GM18526 (cell line): ENCODE data around the gene FKBP11.

Experiments
- POLR2A ChIP-seq: IDR thresholded peaks from 3 replicates; pipeline ENCODE4 v1.6.1; 2011; ENCODE audit not compliant: insufficient read length; ENCODE audit errors: extremely low read depth

Gene FKBP11

GRCh38 chr12:48894271-48894670 is 31.0 kb downstream of the FKBP11 start:
- no peak for TF ChIP-seq POLR2A

DNA sequence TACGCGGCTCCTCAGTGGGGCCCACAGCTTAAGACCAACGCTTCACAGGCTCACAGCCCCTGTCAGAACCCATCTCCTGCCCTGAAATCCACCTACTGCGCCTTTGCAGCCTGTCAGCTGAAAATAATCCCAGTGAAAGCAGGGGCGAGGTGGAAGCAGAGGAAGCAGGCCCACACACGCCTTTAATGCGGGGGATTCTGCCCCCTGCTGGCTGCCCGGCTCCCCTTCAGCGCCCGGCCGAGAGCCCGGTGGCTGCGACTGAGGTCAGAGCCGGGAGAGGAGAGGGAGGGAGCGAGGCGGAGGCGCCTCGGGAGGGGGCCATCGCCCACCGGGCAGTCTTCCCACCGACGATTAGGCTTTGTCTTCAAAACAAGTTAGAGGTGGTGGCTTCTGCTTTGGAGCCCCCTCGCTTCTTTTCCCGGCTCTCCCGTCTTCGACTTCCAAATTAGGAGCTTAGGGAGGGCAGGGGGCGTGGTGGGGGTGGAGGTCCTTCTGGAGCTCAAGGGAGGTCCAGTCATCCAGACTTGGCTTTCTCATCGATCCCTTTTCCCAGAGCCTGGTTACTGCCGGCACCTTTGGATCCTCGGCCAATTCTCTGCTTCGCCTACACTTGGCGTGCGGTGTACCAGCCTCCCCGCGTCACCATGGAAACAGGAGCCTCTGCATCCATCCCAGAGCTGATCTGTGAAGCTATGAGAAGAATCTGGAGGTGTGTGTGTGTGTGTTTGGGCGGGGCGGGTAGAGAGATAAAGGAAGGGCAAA is 34.5 kb downstream of the FKBP11 start:
- no peak for TF ChIP-seq POLR2A

GRCh38 chr12:48889679-48890078 is 35.6 kb downstream of the FKBP11 start:
- TF ChIP-seq POLR2A, result no peak

GRCh38 chr12:48883305-48884161 is 41.8 kb downstream of the FKBP11 start:
- TF ChIP-seq POLR2A, result no peak

DNA sequence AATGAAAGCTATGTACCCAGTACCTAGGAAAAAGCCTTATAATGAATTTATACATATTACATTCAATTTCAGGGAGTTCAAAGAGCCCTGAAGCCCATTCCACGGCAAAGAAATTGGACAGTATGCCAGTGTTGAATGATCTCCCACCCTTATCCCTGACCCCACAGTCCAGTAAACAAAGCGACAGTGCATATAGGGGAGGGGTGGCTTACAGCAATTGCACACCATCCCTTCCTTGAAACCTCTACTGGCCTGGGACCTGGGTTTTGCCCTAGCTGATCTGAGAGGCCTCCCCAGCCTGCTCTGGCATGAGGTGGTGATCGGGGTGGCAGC is 42.4 kb downstream of the FKBP11 start:
- no peak for TF ChIP-seq POLR2A

GRCh38 chr12:48882315-48882687 is 43.0 kb downstream of the FKBP11 start:
- no peak for TF ChIP-seq POLR2A

DNA sequence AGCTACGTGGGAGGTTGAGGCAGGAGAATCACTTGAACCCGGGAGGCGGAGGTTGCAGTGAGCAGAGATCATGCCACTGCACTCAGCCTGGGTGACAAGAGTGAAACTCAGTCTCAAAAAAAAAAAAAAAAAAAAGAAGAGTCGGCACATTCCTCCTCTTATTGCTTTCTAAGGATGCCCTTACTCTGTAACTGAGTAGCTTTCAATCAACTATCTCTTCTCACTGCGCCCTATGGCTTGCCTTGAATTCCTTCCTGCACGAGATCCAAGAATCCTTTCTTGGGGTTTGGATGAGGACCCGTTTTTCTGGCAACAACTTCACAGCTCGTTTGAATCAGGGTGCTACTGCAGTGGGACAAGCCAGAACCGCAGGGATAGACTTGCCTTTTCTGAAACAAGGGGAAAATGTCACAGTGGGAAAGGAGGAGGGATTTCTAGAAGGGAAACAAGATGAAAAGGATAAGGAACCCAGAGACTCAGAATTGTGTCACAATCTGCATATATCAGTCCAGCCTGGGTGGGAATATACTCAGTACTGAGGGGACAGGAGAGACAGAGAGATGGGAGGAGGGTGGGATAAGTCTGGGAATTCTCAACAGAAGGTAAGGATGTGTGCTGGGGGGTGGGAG is 43.5 kb downstream of the FKBP11 start:
- TF ChIP-seq POLR2A, result no peak

GRCh38 chr12:48880647-48881046 is 44.6 kb downstream of the FKBP11 start:
- no peak for TF ChIP-seq POLR2A

DNA sequence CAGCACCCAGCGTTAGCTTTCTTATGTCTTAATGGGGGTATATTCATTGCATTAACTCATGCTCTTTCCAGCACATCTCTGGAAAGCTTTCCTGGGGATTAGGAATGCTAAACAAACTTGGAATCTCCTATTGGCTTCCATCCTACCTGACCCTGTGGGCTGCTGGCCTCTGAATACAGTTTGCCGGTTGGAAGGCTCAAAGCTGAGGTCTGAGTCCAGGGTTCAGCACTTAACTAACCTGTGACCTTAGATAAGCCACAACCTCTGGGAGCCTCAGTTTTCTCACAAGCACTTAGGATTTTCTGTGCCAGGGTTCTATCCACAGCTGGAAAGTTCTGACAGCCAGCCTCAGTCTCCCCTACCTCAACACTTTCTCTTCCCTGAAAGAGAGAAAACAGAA is 46.7 kb downstream of the FKBP11 start:
- TF ChIP-seq POLR2A, result no peak

GRCh38 chr12:48875944-48876515 is 49.3 kb downstream of the FKBP11 start:
- TF ChIP-seq POLR2A, result no peak

DNA sequence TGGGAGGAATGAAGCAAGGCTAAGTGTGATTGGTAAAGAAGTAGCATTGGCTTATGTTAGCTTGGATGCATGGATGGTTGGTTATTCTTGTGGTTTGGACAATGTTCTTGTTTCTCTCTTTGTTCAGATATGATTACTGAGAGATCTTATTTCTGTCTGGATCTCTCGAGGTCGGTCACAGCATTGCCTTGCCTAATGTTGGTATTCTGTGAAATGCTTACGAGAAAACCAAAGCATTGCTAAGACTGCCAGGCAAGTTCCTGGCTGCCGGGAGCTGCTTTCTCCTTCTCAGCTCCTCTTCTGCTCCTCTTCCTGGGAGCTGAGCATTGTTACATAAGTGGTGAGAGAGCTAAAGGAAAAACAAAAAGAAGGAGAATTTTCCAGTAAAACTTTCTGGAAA is 52.2 kb downstream of the FKBP11 start:
- TF ChIP-seq POLR2A, result no peak
